NCI-H1105 treated with DMSO at 0.1 percent for 48 hours (cell line): Measurements from ENCODE around the gene AAK1.
"Not testable (repeated sequence)": the region's sequence is repeated elsewhere in the genome, so short reads cannot be mapped to it uniquely, and the experiment has no call there.

Experiments used
- DNase-seq: peaks from one replicate; lab custom pipeline; 2025; lab: John Stamatoyannopoulos, UW

AAK1 gene

DNA sequence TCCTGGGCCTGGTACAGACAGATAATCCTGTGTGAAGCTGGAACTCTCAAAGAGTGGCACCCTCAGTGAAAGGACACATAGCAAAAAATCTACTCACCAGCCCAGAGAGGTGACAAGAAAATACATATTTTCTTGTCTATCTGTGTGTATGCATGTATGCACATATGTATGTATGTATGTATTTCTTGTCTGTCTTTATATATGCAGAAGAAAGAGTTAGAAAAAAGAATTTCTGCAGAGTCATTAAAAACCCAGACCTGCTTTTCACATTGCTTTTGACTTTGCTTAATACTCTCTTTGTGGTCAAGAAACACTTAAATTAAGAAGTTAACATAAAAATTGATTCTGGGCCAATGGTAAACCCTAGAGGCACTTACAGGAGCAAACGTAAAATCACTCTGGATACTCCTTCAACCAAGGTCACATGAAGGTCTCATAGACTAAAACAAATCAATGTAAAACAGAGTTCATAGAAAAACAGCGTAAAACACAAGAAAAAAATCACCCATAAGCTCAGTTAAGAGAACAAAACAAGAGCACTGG, 16.5 kb upstream of the AAK1 start:
- DNase-seq, result no peak

DNA sequence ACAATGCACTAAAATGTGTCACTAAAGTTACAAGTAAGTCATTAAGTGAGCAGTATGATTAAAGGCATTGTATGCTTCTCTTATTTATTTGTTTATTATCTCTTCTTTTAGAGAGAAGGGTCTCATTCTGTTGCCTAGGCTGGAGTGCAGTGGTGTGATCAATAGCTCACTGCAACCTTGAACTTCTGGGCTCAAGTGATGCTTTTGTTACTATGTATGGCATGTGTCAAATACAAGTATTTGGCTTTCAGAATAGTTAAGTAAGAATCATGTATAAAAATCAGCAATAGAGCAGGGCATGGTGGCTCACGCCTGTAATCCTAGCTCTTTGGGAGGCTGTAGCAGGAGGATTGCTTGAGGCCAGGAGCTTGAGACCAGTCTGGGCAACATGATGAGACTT, 15.8 kb upstream of the AAK1 start:
- DNase-seq, result no peak

DNA sequence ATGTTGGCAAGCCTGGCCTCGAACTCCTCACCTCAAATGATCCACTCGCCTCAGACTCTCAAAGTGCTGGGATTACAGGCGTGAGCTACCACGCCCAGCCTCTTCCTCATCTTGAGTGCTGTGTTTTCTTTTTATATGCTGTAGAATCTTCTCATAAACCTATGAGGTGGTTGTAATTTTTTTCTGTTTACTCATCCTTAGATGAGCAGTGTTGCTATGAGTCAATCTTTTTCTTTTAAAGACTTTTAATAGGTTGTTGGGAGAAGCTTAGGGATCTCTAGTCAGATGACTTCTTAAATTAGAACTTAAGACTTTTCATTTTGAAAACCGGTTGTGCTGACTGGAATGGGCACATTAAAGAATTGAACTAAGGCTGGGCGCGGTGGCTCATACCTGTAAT, 8.7 kb upstream of the AAK1 start:
- DNase-seq, result no peak

DNA sequence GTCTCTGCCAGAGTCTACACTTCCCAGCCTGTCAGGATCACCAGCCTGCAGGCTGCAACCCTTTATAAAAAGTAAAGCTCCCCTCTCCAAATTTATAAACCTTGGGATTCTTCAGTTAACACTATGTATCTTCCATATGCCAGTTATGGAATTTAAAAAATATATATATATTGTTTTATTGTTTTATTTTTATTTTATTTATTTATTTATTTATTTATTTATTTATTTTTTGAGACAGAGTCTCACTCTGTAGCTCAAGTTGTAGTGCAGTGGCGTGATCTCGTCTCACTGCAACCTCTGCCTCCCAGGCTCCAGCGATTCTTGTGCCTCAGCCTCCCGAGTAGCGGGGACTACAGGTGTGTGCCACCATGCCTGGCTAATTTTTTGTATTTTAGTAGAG, 3.7 kb upstream of the AAK1 start:
- DNase-seq, result not testable (repeated sequence)

DNA sequence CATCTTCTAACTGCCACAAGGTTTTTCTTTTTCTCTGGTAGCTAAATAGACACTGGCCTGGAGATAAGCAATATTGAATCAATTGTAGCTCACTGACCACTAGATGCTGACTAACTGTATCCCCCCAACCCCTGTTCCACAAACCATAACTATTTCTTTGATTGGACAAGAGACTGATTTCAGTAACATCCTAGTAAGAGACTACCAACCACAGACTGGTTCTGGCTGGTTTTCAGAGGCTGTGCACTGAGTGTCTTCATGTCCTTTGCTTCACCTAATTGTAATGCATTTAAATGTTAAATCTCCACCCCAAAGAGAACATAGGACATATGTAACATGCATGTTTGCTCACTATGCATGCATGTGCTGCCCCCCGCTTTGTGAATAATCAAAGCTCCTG, 3.2 kb upstream of the AAK1 start:
- DNase-seq, result no peak

DNA sequence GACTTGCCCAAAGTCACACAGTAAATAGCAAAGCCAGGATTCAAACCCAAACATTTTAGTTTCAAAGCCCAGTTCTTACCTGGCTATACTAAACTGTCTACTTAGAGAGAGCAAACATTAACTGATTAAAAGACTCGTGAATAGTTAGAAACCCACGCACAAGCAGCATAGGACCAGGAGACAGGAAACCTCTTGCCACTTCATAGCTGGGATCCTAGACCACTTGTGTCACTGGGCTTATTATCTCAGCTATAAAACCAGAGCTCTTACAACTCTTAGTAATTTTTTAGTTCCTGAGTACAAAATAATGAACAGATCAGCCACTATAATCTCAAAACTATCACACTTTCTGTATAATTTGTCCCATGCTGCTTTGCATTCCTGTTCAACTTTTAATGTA, 2.4 kb upstream of the AAK1 start:
- no peak for DNase-seq

DNA sequence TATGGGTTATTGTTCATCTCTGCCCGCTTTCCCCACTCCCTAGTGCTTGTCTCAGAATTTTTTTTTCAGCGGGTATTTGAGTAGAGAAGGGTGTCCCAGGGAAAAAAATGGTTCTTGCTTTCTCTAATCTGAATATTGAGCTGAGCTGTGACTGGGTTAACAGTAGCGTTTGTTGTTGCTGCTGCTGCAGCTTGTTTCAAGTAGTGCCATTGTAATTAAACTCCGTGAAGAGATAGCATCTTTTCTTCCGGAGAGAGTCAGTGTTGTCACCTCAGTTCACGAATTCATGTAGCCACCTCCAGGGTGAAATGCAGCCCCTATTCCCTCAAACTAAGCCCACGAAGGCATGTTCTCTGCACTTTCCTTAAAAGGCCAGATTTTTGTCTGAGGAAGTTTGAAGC, 1.5 kb upstream of the AAK1 start:
- peak; percentile 48 for DNase-seq

DNA sequence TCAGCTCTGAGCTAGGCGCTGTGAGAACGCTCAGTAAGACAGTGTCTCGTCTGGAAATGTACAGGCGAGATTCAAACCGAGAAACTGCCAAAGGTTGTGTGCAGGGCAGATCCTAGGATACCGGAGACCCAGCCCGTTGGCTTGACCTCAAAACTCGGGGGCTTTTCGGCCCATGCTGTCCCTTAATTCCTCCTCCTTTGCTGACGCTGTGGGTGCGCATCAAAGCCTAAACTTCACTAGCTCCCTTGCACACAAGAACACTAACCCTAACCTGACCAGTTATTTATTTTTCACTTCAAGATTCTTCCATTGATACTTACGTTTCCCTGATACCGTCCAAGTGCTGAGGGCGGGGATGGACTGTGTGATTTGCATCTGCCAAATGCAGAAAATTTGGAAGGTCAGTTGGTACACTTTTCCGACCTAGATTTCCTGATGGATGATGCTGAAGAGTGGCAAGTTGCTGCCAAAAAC, 1.0 kb upstream of the AAK1 start:
- DNase-seq, result no peak

DNA sequence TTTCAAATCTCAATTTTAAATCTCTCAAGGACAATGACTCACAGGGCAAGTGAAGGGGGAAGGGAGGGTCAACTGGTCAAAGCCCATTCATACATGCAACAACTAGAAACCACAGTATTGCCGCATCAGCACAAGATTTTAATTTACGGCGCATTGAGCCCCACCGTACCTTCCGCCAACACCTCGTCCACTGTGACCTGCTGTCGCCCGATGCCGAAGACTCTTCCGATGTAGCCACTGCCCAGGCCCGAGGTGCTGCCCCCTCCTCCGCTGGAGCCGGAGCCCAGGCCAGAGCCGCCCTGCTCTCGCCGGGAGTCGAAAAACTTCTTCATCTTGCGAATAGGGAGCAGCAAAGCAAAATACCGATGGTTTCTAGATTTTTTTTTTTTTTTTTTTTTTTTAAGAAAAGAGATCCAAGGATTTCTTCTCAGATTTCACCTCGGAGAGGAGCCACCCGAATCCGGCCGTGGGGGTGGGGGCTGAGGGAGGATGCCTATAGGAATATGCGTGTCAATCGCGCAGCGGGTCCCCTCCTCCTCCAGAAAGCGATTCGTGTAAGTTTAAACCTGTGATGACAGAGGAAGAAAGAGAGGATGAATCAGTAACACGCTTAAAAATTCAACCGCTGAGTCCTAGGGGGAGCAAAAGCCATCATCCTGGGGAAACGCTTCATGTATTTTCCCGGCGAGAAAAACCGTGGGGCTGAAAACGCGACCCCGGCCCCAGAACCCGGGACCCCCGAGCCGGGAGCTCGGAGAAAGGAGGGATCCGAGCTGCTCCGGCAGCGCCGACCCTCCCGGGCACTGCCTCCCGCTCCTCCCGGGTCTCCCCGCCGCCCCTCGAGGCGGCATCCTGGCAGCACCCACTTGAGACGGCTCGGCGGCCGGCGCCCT, 584 bp downstream of the AAK1 start:
- DNase-seq, result peak; percentile 54

DNA sequence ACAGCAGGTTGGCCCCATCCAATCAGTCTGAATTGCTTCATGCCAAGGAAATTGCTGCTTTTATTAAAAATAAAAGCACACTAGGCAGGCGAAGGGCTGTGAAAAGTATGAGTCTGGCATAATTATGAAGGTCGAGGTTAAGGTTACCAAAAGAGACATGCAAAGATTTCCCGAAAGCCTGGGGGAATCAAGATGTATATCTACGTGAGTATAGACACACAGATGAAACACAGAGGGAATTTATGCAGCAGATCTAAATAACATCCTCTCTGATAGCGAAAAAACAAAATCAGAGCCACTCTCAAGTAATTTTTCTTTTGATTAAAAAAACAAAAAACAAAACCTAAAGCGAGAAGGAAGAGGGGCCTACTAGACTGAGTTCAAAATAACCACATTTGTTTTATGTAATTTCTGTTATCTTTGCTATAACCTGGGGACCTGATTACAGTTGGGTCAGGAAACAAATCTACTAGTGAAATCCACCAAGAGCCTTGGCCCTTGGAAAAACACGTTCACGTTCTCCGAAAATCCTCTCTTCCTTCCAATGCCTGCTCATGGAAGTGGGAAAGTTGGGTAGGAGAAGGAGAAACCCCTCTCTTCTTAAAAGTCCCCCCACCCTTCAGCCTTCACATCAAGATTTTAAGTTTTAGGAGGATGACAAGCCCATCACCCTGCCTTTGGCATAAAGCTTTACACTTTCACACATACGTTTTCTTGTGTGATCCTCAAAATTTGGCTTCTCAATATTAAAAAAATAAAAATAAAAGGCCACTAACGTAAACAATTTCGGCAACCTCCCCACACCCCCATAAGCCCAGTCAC, 1.4 kb downstream of the AAK1 start:
- DNase-seq, result no peak

DNA sequence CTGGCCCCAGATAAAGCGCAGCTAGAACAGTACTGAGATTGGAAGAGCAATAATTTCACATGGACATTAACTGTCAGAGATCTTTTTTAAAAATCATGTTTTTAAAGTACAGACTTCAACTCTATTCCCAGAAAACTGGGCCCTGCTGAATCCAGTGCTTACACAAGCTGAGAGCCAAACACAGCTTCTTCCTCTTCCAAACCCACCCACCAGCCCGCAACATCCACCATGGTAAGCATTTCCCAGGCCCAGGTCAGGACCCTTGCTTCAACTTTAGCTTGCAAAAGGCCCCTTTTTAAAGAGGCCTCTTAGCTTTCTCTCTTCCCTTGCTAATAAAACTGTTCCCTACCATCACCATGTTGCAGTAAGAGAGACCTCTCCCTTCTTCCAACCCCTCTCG, 2.1 kb downstream of the AAK1 start:
- no peak for DNase-seq

DNA sequence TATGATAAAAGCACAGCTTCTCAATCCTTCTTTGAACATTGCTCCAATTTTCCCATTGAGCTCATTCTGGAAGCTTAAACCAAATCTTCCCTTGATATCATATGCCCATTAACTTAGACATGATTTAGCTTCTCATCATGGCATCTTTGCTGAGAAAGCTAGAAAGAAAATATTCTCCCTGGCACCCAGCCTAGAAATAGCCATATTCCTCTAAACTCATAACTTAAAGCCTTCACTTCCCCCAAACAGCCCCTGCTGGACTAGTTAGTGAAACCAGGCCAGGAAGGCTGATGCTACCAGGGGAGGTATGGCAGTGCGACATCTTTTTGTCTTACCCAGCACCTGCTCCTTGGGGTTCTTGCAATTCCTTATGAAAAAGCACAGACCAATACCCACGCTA, 4.3 kb downstream of the AAK1 start:
- DNase-seq, result no peak

DNA sequence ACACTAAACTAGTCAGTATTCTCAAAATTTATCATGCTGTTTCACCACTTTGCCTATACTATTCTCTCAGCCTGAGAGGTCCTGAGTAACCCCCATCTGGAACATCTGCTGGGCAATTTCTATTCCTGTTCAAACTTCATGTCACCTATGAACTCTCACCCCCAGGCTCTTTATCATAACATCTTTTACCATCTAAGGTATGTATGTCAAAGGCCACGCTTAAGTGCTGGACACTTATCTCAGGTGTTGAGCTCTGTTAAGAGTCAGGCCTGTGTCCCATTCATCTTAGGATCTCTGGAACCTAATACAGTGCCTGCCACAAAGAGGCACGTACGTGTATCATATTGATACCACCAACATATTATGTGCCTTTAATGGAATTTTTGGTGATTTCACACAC, 4.9 kb downstream of the AAK1 start:
- DNase-seq, result no peak

DNA sequence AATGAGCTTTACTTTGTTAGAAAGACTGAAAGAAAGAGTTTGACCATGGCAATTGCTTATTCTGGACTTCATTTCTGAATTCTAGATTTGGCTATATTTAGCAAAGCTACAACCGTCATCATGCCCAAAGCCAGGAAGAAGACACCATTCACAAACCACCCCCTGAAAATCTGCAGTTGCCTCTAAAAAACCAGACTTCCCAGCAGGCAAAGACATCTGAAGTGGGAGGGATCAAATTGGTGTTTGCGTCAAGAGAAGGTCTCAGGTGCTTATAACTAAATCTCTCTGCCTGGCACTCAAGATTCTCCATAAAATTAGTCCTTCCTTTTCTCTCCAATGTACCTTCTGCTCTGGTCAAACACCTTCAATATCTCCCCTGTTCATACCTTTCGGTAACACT, 5.6 kb downstream of the AAK1 start:
- no peak for DNase-seq

DNA sequence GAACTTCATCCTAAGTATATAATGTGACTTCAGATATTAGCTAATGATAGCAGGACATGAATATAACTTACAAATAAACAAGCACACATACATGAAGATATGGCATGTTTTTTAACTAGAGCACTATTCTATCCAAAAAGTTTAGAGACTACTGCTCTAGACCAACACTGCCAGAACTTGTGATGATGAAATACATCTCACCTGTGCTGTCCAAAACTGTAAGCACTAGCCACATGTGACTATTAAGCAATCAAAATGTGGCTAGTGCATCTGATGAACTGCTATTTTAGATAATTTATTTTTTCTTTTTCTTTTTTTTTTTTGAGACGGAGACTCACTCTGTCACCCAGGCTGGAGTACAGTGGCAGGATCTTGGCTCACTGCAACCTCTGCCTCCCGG, 7.1 kb downstream of the AAK1 start:
- no peak for DNase-seq

DNA sequence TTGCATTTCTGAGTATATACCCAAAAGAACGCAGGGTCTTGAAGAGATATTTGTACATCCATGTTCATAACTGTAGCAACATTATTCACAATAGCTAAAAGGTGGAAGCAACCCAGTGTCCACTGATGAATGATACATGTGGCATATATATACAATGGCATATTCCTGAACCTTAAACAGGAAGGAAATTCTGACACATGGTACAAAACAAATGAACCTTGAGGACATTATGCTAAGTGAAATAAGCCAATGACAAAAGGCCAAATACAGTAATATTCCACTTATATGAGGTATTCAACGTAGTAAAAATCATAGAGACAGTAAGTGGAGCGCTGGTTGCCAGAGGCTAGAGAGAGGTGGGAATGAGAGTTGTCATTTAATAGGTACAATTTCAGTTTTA, 8.1 kb downstream of the AAK1 start:
- no peak for DNase-seq

DNA sequence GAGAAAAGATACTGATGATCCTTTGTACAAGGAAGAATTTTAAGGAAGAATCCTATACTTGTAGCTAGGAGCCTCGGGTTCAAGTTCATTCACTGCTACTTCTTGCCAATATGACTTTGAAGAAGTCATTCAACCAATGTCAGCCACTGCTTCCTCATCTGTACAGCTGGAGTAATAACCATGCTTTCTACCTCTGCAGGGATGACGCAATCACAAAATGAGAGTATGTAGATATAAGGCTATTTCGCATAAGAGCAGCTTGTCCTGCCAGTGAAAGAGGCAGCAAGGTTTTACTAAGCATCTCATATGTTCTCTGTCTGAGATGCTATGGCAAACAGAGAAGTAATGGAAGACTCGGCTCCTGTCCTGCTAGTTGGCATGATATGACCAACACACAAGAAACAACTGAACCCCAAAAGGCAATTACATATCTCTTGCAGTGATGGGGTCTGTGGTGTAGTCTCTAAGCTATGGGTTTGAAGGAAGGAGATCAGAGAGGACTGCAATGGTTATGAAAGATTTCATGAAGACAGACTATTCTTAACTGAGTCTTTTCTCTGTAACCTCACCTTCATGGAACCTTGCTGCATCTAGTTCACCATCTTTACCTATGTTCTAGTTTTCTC, 9.2 kb downstream of the AAK1 start:
- DNase-seq, result no peak

DNA sequence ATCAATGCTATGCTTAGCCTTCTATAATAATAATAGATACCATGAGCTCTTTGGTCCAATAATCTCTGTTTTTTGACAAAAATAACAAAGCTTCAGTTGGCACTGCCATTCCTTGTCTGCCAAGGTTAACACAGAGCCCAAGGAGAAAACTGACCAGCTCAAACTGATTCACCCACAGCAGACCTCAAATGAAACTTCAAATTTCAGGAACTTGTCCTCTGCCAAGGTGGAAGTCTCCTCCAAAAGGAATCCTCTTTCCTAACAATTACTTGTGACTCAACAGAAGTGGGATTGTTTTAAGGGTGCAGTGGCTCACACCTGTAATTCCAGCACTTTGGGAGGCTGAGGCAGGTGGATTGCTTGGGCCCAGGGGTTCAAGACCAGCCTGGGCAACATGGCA, 12.1 kb downstream of the AAK1 start:
- DNase-seq, result no peak

DNA sequence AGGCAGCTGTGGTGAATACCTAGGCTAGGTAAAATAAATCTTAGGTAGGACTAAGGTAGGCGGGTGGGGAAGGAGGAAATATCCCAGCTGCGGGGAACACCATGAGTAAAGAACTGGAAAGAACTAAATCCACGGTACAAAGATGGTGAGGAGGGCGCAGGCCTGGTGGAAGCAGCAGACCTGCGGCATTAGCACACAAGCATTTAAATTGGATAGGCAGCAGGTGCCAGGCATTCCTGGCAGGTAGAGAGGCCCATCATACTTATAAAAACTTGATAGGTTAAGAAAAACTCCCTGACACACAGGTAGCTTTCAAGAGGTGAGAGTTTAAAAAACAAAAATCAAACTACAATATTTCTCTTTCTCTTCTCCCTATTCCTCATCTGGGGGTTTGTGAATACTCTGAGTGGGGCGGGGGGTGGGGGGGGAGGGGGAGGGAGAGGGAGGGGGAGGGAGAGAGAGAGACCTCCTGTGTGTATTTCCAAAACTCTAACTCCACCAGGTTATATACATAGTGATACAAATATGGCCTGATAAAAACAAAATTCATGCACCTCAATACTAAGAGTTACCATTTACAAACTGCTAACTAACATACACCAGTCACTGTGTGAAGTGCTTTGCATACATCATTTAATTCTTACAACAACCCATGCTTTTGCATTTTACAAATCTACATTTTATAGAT, 13.5 kb downstream of the AAK1 start:
- DNase-seq, result no peak

DNA sequence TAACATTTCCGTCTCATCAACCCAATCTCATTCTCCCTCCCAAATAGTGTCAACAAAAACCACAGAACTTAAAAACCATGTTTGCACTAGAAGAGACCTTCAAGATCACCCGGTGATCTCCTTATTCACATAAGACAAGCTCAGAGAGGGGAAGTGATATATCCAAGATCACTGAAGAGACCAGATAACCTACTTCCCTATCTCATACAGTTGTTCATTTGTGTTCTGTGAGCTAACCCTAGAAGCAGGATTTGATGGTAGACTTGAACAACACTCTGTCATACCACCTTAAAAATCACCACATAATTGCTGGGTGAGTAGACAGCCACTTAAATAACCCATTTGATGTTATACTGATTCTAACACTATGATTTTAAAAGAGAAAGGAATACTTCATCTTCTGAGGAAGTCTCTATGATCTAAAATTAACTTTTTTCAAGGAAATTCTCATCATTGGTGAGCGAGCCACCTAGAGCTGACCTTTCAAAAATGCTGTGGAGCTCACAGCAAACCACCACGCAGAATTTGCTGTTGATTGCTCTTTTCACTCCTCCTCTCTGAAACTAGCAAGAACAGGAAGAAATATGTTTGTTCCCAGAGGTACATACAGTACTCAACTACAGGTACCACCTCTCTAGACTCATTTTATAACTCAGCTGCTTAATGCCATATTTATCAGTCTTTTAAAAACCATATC, 15.1 kb downstream of the AAK1 start:
- DNase-seq, result no peak

DNA sequence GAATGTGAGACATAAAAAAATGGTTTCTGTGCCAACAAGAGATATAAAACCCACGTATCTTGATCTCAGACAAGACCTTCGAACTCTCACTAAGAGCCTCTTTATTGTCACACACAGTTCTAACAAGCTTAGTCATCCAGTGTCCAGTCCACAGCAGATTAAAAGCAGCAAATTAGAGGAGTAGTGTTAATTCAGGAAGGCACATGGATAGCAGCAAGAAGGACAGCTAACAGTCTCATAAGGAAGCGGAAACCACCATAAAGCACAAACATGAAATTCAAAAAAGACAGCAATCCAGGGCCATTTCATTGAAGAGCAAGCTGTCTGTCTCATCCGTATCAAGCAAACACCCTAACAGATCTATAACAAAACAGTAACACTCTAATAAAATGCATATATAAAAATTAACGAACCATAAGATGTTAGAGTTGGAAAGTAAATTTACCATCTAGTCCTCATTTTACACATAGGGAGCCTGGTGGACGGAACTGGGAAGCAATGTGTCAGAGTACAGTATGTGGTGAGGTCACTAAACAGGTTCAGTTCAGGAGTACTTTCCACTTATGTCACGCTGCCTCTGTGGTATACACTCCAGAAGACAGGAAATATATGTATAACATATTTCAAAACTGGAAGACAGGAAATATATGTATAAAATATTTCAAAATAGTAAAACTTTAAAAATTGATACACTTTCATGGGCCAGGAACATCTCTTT, 18.3 kb downstream of the AAK1 start:
- DNase-seq, result no peak
